Large intestine (tissue), 3 donors: ENCODE measurements around the gene NUP133. TPM values are rescaled to one million over a fixed set of nuclear protein-coding genes. Genes with fewer than 3 reads are reported as not detected.
"Not testable (repeated sequence)": the region's sequence is repeated elsewhere in the genome, so short reads cannot be mapped to it uniquely, and the experiment has no call there.

Experiments
- DNase-seq, 2 donors: peaks; one replicate each; pipeline versions ENCODE4 v3.0.0 to v3.0.0-alpha.2; 2013
- H3K27ac ChIP-seq: one replicate; pipeline ENCODE4 v1.5.1; 2013; ENCODE audit warnings: low read length
- H3K27me3 ChIP-seq: 2 replicates; pipeline ENCODE4 v1.6.1; 2013; ENCODE audit warnings: low read length; ENCODE audit not compliant: control insufficient read depth, insufficient read depth
- H3K36me3 ChIP-seq: 2 replicates; pipeline ENCODE4 v1.6.1; 2013; ENCODE audit warnings: low read length; ENCODE audit not compliant: control insufficient read depth, insufficient read depth
- H3K4me1 ChIP-seq: one replicate; pipeline ENCODE4 v1.6.1; 2013; ENCODE audit warnings: low read length; ENCODE audit not compliant: control insufficient read depth, insufficient read depth
- H3K4me3 ChIP-seq: one replicate; pipeline ENCODE4 v1.5.1; 2013; ENCODE audit warnings: low read length
- H3K9me3 ChIP-seq: one replicate; pipeline ENCODE4 v1.6.1; 2013; ENCODE audit warnings: mild to moderate bottlenecking, low read depth, low read length, moderate library complexity; ENCODE audit not compliant: control insufficient read depth
- WGBS: methylation state at CpG from one replicate; pipeline ENCODE4 v1.1.5; 2013; ENCODE audit warnings: low lambda C conversion rate; ENCODE audit not compliant: insufficient coverage; 5-methylcytosine and 5-hydroxymethylcytosine counted together
- polyA plus RNA-seq: library from polyadenylated mRNA; unstranded; fragments of 120-200 nt; gene quantifications from one replicate; pipeline ENCODE4 v1.2.1, GENCODE V29; 2013

Gene NUP133
- polyA plus RNA-seq, 1 donor = 29.7 TPM

GRCh38 chr1:229539863-229540506 is 31.8 kb upstream of the NUP133 start:
- H3K4me1 ChIP-seq = peaks cover 8% of the 10 kb centered on the region
- no peaks in the 10 kb centered on the region for H3K9me3 ChIP-seq
- peak; percentile 47 to 77 for DNase-seq
- H3K27ac ChIP-seq = peak overlapping the region; percentile 72
- WGBS = 67% methylated on average over 1 of the region's 6 CpGs
- no peak overlapping the region for H3K4me3 ChIP-seq
- H3K27me3 ChIP-seq = no peaks in the 10 kb centered on the region
- H3K36me3 ChIP-seq = peaks cover 56% of the 10 kb centered on the region

GRCh38 chr1:229538945-229539344 is 30.8 kb upstream of the NUP133 start:
- no peak for DNase-seq
- Histone ChIP-seq H3K36me3 (peaks cover 47% of the 10 kb centered on the region), H3K27me3 (no peaks in the 10 kb centered on the region), H3K9me3 (no peaks in the 10 kb centered on the region), H3K4me3 (no peak overlapping the region), H3K27ac (no peak overlapping the region), H3K4me1 (peaks cover 8% of the 10 kb centered on the region)
- WGBS = no CpG with 5 or more reads among the region's 5 CpGs

DNA sequence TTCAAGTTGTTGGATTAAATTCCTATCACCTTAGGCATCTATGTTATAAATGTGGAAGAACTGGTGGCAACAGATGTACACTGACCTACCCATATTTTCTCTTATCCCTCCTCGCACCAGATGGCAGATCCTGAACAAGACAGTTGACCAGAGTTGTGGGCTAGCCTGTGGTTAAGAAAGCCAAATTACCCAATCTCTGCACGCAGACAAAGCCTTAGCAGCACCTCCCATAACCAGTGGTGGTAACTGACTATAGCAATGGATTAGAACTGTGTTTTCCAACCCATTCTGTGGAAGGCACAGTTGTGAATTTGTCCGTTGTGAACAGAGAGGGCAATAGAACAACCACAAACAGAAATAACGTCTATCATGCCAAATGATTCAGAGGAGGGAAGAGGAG is 29.8 kb upstream of the NUP133 start:
- H3K36me3 ChIP-seq = peaks cover 50% of the 10 kb centered on the region
- H3K9me3 ChIP-seq = no peaks in the 10 kb centered on the region
- DNase-seq = no peak
- no peak overlapping the region for H3K4me3 ChIP-seq
- H3K4me1 ChIP-seq = peaks cover 8% of the 10 kb centered on the region
- H3K27ac ChIP-seq = no peak overlapping the region
- WGBS = 67% methylated on average over 1 of the region's 4 CpGs
- H3K27me3 ChIP-seq = no peaks in the 10 kb centered on the region

DNA sequence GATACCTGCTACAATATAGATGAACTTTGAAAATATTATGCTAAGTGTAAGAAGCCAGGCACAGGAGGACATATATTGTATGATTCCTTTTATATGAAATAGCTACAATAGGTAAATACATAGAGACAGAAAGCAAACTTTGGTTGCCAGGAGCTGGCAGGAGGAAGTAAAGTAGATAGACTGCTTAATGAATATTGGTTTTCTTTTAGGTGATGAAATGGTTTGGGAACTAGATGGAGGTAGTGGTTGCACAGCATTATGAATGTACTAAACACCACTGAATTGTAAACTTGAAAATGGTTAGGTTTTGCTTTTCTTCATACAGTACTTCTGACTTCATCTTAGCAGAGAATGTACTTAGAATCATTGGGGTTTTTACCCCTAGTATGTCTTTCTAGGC is 28.8 kb upstream of the NUP133 start:
- no peak for DNase-seq
- Histone ChIP-seq H3K36me3 (peaks cover 47% of the 10 kb centered on the region), H3K4me1 (peaks cover 8% of the 10 kb centered on the region), H3K9me3 (no peaks in the 10 kb centered on the region), H3K27me3 (no peaks in the 10 kb centered on the region), H3K27ac (no peak overlapping the region), H3K4me3 (no peak overlapping the region)

GRCh38 chr1:229535230-229535629 is 27.1 kb upstream of the NUP133 start:
- H3K4me3 ChIP-seq = no peak overlapping the region
- no peak for DNase-seq
- H3K9me3 ChIP-seq = no peaks in the 10 kb centered on the region
- H3K27ac ChIP-seq = no peak overlapping the region
- peaks cover 5% of the 10 kb centered on the region for H3K4me1 ChIP-seq
- peaks cover 60% of the 10 kb centered on the region for H3K36me3 ChIP-seq
- no peaks in the 10 kb centered on the region for H3K27me3 ChIP-seq

- Histone ChIP-seq H3K27ac (no peak overlapping the region), H3K9me3 (no peaks in the 10 kb centered on the region), H3K27me3 (no peaks in the 10 kb centered on the region), H3K4me1 (no peaks in the 10 kb centered on the region), H3K36me3 (peaks cover 67% of the 10 kb centered on the region), H3K4me3 (no peak overlapping the region)
- WGBS = no CpG with 5 or more reads among the region's 6 CpGs
- no peak for DNase-seq
Observed at GRCh38 chr1:229531326-229531725, 23.2 kb upstream of the NUP133 start.

GRCh38 chr1:229529639-229530038 is 21.5 kb upstream of the NUP133 start:
- no peak for DNase-seq
- Histone ChIP-seq H3K27ac (no peak overlapping the region), H3K9me3 (no peaks in the 10 kb centered on the region), H3K4me3 (no peak overlapping the region), H3K4me1 (no peaks in the 10 kb centered on the region), H3K27me3 (no peaks in the 10 kb centered on the region), H3K36me3 (peaks cover 74% of the 10 kb centered on the region)
- WGBS = no CpG with 5 or more reads among the region's 7 CpGs

- DNase-seq = no peak
- H3K27ac ChIP-seq = no peak overlapping the region
- peaks cover 80% of the 10 kb centered on the region for H3K36me3 ChIP-seq
- no CpG with 5 or more reads among the region's 1 CpG for WGBS
- H3K4me3 ChIP-seq = no peak overlapping the region
- H3K4me1 ChIP-seq = no peaks in the 10 kb centered on the region
- H3K9me3 ChIP-seq = no peaks in the 10 kb centered on the region
- H3K27me3 ChIP-seq = no peaks in the 10 kb centered on the region
Observed at GRCh38 chr1:229526695-229527094, 18.6 kb upstream of the NUP133 start.

DNA sequence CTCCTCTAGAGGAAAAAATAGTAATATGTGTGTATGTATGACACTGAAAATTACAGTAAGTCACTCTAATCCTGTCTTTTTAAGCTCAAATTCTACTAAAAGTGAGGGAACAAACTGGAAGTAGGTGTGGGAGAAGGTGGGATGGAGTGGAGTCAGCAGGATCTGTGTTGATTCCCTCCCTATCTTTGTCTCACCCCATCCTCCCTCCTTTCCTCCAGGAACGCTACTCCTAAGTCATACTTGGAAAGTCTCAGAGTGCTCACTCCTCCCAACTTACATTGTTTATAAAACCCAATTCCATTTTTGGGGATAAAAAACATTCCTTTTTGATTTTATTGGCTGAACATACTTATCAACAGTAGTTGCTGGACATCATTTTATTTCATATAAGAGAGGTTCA is 14.9 kb upstream of the NUP133 start:
- DNase-seq = no peak
- Histone ChIP-seq H3K4me3 (no peak overlapping the region), H3K36me3 (peaks cover 61% of the 10 kb centered on the region), H3K27me3 (no peaks in the 10 kb centered on the region), H3K4me1 (no peaks in the 10 kb centered on the region), H3K9me3 (no peaks in the 10 kb centered on the region), H3K27ac (no peak overlapping the region)
- 71% methylated on average over 1 of the region's 1 CpG for WGBS

DNA sequence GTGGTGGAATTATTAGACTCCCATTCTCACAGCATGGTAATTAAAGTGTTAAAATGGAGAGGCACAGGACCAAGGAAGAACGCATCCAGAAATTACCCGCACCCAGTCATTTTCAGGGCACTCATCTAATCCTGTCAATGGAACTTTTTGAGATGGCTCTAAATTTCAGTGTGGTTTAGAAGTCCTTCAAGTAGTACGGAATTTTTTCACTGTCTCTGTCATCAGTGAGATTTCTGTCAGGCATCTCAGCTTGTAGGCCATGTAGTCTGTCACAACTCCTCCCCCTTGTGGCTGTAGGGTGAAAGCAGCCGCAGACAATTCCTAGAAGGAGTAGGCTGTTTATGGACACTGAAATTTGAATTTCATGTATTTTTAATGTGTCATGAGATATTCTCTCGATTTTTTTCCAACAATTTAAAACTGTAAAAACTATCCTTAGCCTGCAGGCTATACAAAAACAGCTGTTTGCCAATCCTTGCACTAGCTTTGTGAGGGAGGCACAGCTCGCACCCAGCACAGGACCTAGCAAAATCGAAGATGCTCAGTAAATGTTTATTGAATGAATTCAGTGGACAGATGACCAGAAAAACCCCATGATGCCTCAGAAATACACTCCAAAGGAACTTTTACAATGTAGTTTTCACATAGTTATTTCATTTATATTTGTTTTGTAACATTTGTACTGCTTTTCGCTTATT is 6.6 kb upstream of the NUP133 start:
- Histone ChIP-seq H3K9me3 (no peaks in the 10 kb centered on the region), H3K27me3 (no peaks in the 10 kb centered on the region), H3K4me1 (no peaks in the 10 kb centered on the region), H3K36me3 (peaks cover 6% of the 10 kb centered on the region), H3K4me3 (no peak overlapping the region), H3K27ac (no peak overlapping the region)
- peak; percentile 46 to 56 for DNase-seq
- WGBS = 40% methylated on average over 2 of the region's 8 CpGs

DNA sequence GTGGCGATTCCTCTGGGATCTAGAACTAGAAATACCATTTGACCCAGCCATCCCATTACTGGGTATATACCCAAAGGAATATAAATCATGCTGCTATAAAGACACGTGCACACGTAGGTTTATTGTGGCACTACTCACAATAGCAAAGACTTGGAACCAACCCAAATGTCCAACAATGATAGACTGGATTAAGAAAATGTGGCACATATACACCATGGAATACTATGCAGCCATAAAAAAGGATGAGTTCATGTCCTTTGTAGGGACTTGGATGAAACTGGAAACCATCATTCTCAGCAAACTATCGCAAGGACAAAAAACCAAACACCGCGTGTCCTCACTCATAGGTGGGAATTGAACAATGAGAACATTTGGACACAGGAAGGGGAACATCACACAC is 3.5 kb upstream of the NUP133 start:
- WGBS = no CpG with 5 or more reads among the region's 6 CpGs
- DNase-seq, H3K27ac ChIP-seq, H3K9me3 ChIP-seq, H3K4me3 ChIP-seq, H3K36me3 ChIP-seq, H3K27me3 ChIP-seq, H3K4me1 ChIP-seq: not testable (repeated sequence)
